ENCODE measurements around the gene VAMP5. TPM values are rescaled to one million over a fixed set of nuclear protein-coding genes. Genes with fewer than 3 reads are reported as not detected.

The VAMP5 gene
- total and polyA plus RNA-seq, 9 of the 15 experiments (the other 6 are each of a cell fraction or from before 2014, with no cell fraction given), result 0.54 to 1.9 (median 1.5) TPM; not detected in 2

GRCh38 chr2:85577386-85578242 is 6.6 kb upstream of the VAMP5 start, which contains the start of gene VAMP8 (continued):
- no peak for TF ChIP-seq MGA (IDR thresholded peaks at IDR 0.05)
- TF ChIP-seq RCOR1 (IDR thresholded peaks at IDR 0.05; ENCODE audit: borderline replicate concordance in 1 of 2, low read depth in 2 of 2, low read length in 2 of 2), result no peak
- TF ChIP-seq ZNF318 (IDR thresholded peaks at IDR 0.05; ENCODE audit: borderline replicate concordance in 1 of 2, low read depth in 1 of 2), result no peak

Measured in K562 (cell line).